HAP-1 (cell line): Measurements from ENCODE around the gene LPAR6.

ENCODE experiments used
- DNase-seq, 2 experiments: peaks; one replicate each; pipeline ENCODE4 v3.0.0-alpha.2; 2016 to 2020; ENCODE audit warnings: low spot score in 2 of 2
- H3K27me3 ChIP-seq: fragments of 250-450 bp; sonication (Bioruptor Pico); 2 replicates; pipeline ENCODE4 v1.5.1; 2020; ENCODE audit warnings: low read depth, mild to moderate bottlenecking, moderate library complexity
- H3K36me3 ChIP-seq: fragments of 250-450 bp; sonication (Bioruptor Pico); replicated peaks from 2 replicates; pipeline ENCODE4 v1.5.1; 2020; ENCODE audit warnings: mild to moderate bottlenecking
- H3K4me1 ChIP-seq: fragments of 250-450 bp; sonication (Bioruptor Pico); 2 replicates; pipeline ENCODE4 v1.5.1; 2020; ENCODE audit warnings: mild to moderate bottlenecking
- H3K4me3 ChIP-seq: fragments of 250-450 bp; sonication (Bioruptor Pico); 2 replicates; pipeline ENCODE4 v1.5.1; 2020; ENCODE audit warnings: mild to moderate bottlenecking, moderate library complexity
- H3K9me3 ChIP-seq: fragments of 250-450 bp; sonication (Bioruptor Pico); 2 replicates; pipeline ENCODE4 v1.5.1; 2020; ENCODE audit warnings: mild to moderate bottlenecking, moderate library complexity
- in situ Hi-C: fragments of 300-500 bp; cut with MboI; formaldehyde crosslinking; loops from 3 replicates; pipeline ENCODE4 v1.14.3; 2020; ENCODE audit warnings: low sequenced_read_pairs, inconsistent platforms, mixed read lengths

Gene LPAR6

DNA sequence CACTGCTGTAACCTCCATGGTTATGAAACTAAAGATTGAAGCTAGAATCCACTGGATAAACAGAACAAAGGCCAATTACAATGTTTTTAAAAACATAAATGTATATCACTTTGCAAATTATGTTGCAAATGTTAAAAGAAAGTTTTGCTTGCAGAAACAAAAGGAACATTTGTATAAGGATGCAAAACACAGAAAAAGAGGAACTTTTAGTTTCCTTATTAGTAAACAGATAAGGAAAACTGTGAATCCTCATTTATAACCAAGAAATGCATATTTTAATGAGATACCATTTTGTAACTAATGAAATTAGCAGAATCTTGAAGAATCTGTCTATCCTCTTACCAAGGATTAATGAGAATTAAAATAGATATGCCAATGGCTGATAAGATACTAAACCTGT lies 32.3 kb downstream of the LPAR6 start:
- Histone ChIP-seq H3K36me3 (peaks cover 16% of the 10 kb centered on the region; the same call in 1 of the 2 replicates), H3K27me3 (no peaks in the 10 kb centered on the region), H3K9me3 (no peaks in the 10 kb centered on the region), H3K4me3 (no peak overlapping the region), H3K4me1 (no peaks in the 10 kb centered on the region)
- DNase-seq = no peak
- in situ Hi-C loops = no loop called here

- H3K4me3 ChIP-seq = no peak overlapping the region
- no peaks in the 10 kb centered on the region for H3K4me1 ChIP-seq
- H3K36me3 ChIP-seq = peaks cover 20% of the 10 kb centered on the region
- no peaks in the 10 kb centered on the region for H3K9me3 ChIP-seq
- in situ Hi-C loops = no loop called here
- no peak for DNase-seq
- H3K27me3 ChIP-seq = no peaks in the 10 kb centered on the region
Measured at GRCh38 chr13:48377857-48378256, 35.1 kb downstream of the LPAR6 start.

DNA sequence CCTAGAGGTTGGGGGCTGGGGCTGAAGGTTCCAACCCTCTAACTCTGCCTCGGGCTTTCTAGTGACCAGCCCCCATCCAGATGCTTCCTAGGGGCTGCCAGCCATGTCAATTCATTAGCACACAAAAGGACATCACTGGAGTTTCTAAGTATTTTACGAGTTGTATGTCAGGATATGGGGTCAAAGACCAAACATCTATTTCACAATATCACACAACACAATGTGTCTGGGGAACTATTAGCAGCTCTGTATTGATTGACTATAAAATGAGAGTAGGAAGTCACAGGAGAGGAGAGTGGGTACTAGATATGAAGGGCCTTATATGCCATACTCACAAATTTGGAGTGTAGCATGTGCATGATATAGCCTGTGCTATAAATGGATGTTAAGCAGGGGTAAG lies 42.1 kb downstream of the LPAR6 start:
- no peaks in the 10 kb centered on the region for H3K9me3 ChIP-seq
- no peak for DNase-seq
- H3K36me3 ChIP-seq = peaks cover 10% of the 10 kb centered on the region; the same call in 1 of the 2 replicates
- no peaks in the 10 kb centered on the region for H3K4me1 ChIP-seq
- no peak overlapping the region for H3K4me3 ChIP-seq
- in situ Hi-C loops = no loop called here
- no peaks in the 10 kb centered on the region for H3K27me3 ChIP-seq

- peaks cover 10% of the 10 kb centered on the region; the same call in 1 of the 2 replicates for H3K36me3 ChIP-seq
Measured at GRCh38 chr13:48369988-48370387, 42.9 kb downstream of the LPAR6 start.

More at GRCh38 chr13:48369988-48370387, 42.9 kb downstream of the LPAR6 start:
- Histone ChIP-seq H3K4me1 (no peaks in the 10 kb centered on the region), H3K27me3 (no peaks in the 10 kb centered on the region), H3K4me3 (no peak overlapping the region), H3K9me3 (no peaks in the 10 kb centered on the region)
- in situ Hi-C loops = no loop called here
- no peak for DNase-seq
